Trophoblast cell (in vitro differentiated cells and primary cell): ENCODE measurements around the gene TNFRSF4.

Experiments
- DNase-seq, 2 donors: peaks; one replicate each; pipeline ENCODE4 v3.0.0-alpha.2; 2016
- H2AFZ ChIP-seq: 2 replicates; pipeline ENCODE4 v1.6.1; 2013; ENCODE audit warnings: low read length, moderate library complexity, mild to moderate bottlenecking; ENCODE audit not compliant: insufficient read depth, poor library complexity
- H2AK5ac ChIP-seq: 2 replicates; pipeline ENCODE4 v1.6.1; 2013; ENCODE audit warnings: mild to moderate bottlenecking, low read length
- H2BK120ac ChIP-seq: 2 replicates; pipeline ENCODE4 v1.6.1; 2013; ENCODE audit warnings: low read length, mild to moderate bottlenecking, moderate library complexity; ENCODE audit not compliant: insufficient read depth, poor library complexity
- H2BK12ac ChIP-seq: 2 replicates; pipeline ENCODE4 v1.6.1; 2013; ENCODE audit warnings: mild to moderate bottlenecking, low read length, moderate library complexity
- H2BK5ac ChIP-seq: 2 replicates; pipeline ENCODE4 v1.6.1; 2013; ENCODE audit warnings: low read length, low read depth, moderate library complexity, mild to moderate bottlenecking; ENCODE audit not compliant: poor library complexity
- H3K14ac ChIP-seq: 2 replicates; pipeline ENCODE4 v1.6.1; 2013; ENCODE audit warnings: mild to moderate bottlenecking, low read length
- H3K18ac ChIP-seq: 2 replicates; pipeline ENCODE4 v1.6.1; 2013; ENCODE audit warnings: mild to moderate bottlenecking, low read length
- H3K23ac ChIP-seq: 2 replicates; pipeline ENCODE4 v1.6.1; 2013; ENCODE audit warnings: low read length
- H3K27ac ChIP-seq: 2 replicates; pipeline ENCODE4 v1.5.1; 2013; ENCODE audit warnings: low read depth, mild to moderate bottlenecking, inconsistent platforms, low read length, moderate library complexity
- H3K27me3 ChIP-seq: 2 replicates; pipeline ENCODE4 v1.6.1; 2013; ENCODE audit warnings: inconsistent platforms, mild to moderate bottlenecking, low read length, moderate library complexity; ENCODE audit not compliant: insufficient read depth
- H3K36me3 ChIP-seq, 2 experiments: 1 replicate in 1 of 2; 2 replicates in 1 of 2; pipeline ENCODE4 v1.6.1; 2013; ENCODE audit warnings: low read length in 2 of 2, mild to moderate bottlenecking in 2 of 2, moderate library complexity in 1 of 2; ENCODE audit not compliant: insufficient read depth in 2 of 2, control insufficient read depth in 1 of 2
- H3K4ac ChIP-seq: 2 replicates; pipeline ENCODE4 v1.6.1; 2013; ENCODE audit warnings: low read depth, mild to moderate bottlenecking, low read length, moderate library complexity
- H3K4me1 ChIP-seq, 2 experiments: 1 replicate in 1 of 2; 2 replicates in 1 of 2; pipeline ENCODE4 v1.6.1; 2013; ENCODE audit warnings: low read length in 2 of 2, mild to moderate bottlenecking in 2 of 2, moderate library complexity in 1 of 2; ENCODE audit not compliant: insufficient read depth in 2 of 2, control insufficient read depth in 1 of 2
- H3K4me2 ChIP-seq: 2 replicates; pipeline ENCODE4 v1.6.1; 2013; ENCODE audit warnings: inconsistent platforms, mild to moderate bottlenecking, low read length, moderate library complexity
- H3K4me3 ChIP-seq: 2 replicates; pipeline ENCODE4 v1.5.1; 2013; ENCODE audit warnings: mild to moderate bottlenecking, low read depth, low read length, inconsistent platforms
- H3K79me1 ChIP-seq: one replicate; pipeline ENCODE4 v1.6.1; 2013; ENCODE audit warnings: low read length
- H3K79me2 ChIP-seq: 2 replicates; pipeline ENCODE4 v1.6.1; 2013; ENCODE audit warnings: low read length, mild to moderate bottlenecking; ENCODE audit not compliant: control insufficient read depth, insufficient read depth, poor library complexity
- H3K9ac ChIP-seq: 2 replicates; pipeline ENCODE4 v1.6.1; 2013; ENCODE audit warnings: mild to moderate bottlenecking, low read length
- H3K9me3 ChIP-seq: 2 replicates; pipeline ENCODE4 v1.6.1; 2013; ENCODE audit warnings: low read depth, mild to moderate bottlenecking, control low read depth, inconsistent platforms, low read length; ENCODE audit not compliant: insufficient read depth
- H4K12ac ChIP-seq: 2 replicates; pipeline ENCODE4 v1.6.1; 2013; ENCODE audit warnings: low read depth, mild to moderate bottlenecking, low read length, moderate library complexity
- H4K8ac ChIP-seq: 2 replicates; pipeline ENCODE4 v1.6.1; 2013; ENCODE audit warnings: low read depth, mild to moderate bottlenecking, low read length, moderate library complexity
- H4K91ac ChIP-seq: one replicate; pipeline ENCODE4 v1.6.1; 2013; ENCODE audit warnings: low read depth, mild to moderate bottlenecking, low read length, moderate library complexity
- WGBS: extraction: QIAGEN DNeasy Blood & Tissue Kit; methylation state at CpG from one replicate; pipeline ENCODE4 v1.1.7; 2013; ENCODE audit warnings: missing lambda C conversion rate; ENCODE audit not compliant: insufficient read length, insufficient coverage; ENCODE audit errors: extremely low coverage; 5-methylcytosine and 5-hydroxymethylcytosine counted together

TNFRSF4 gene

GRCh38 chr1:1173061-1173792 lies 40.7 kb downstream of the TNFRSF4 start:
- Histone ChIP-seq H4K8ac (no peak overlapping the region), H3K4me3 (no peak overlapping the region), H2BK120ac (no peak overlapping the region), H2AFZ (no peak overlapping the region), H3K36me3 (no peaks in the 10 kb centered on the region), H3K14ac (no peak overlapping the region), H3K4me1 (peaks cover 2 to 6% of the 10 kb centered on the region in 2 experiments), H3K9me3 (peaks cover 7% of the 10 kb centered on the region), H2BK12ac (no peak overlapping the region), H3K79me1 (no peaks in the 10 kb centered on the region), H3K4me2 (no peak overlapping the region), H3K23ac (no peak overlapping the region), H3K9ac (no peak overlapping the region), H3K27ac (no peak overlapping the region), H3K18ac (no peak overlapping the region), H2BK5ac (no peak overlapping the region), H3K27me3 (no peaks in the 10 kb centered on the region), H2AK5ac (no peak overlapping the region), H3K79me2 (no peaks in the 10 kb centered on the region), H4K91ac (no peak overlapping the region), H3K4ac (no peak overlapping the region), H4K12ac (no peak overlapping the region)
- WGBS: no CpG with 5 or more reads among the region's 32 CpGs
- DNase-seq: no peak

- no peak overlapping the region for H3K9ac ChIP-seq
- no peak for DNase-seq
- no peaks in the 10 kb centered on the region for H3K79me1 ChIP-seq
- no peak overlapping the region for H3K4me3 ChIP-seq
- H3K27ac ChIP-seq: no peak overlapping the region
- no peak overlapping the region for H4K12ac ChIP-seq
- WGBS: no CpG with 5 or more reads among the region's 33 CpGs
- H3K14ac ChIP-seq: no peak overlapping the region
- no peak overlapping the region for H4K8ac ChIP-seq
- peaks cover 10% of the 10 kb centered on the region for H3K9me3 ChIP-seq
- H3K36me3 ChIP-seq: no peaks in the 10 kb centered on the region
- no peak overlapping the region for H3K23ac ChIP-seq
- H3K27me3 ChIP-seq: no peaks in the 10 kb centered on the region
- H2BK120ac ChIP-seq: no peak overlapping the region
- no peak overlapping the region for H3K18ac ChIP-seq
- no peak overlapping the region for H2BK12ac ChIP-seq
- H2AFZ ChIP-seq: no peak overlapping the region
- H2BK5ac ChIP-seq: no peak overlapping the region
- H4K91ac ChIP-seq: no peak overlapping the region
- H3K79me2 ChIP-seq: no peaks in the 10 kb centered on the region
- no peak overlapping the region for H3K4ac ChIP-seq
- no peak overlapping the region for H3K4me2 ChIP-seq
- H2AK5ac ChIP-seq: no peak overlapping the region
- H3K4me1 ChIP-seq: peaks cover 2 to 3% of the 10 kb centered on the region in 2 experiments
Measured at GRCh38 chr1:1171546-1172340, 42.2 kb downstream of the TNFRSF4 start.

GRCh38 chr1:1171161-1171545 lies 42.8 kb downstream of the TNFRSF4 start:
- Histone ChIP-seq H3K4me1 (no peaks in the 10 kb centered on the region), H2BK5ac (no peak overlapping the region), H4K8ac (no peak overlapping the region), H2BK12ac (no peak overlapping the region), H3K79me1 (no peaks in the 10 kb centered on the region), H4K91ac (no peak overlapping the region), H3K4ac (no peak overlapping the region), H3K23ac (no peak overlapping the region), H3K9ac (no peak overlapping the region), H3K4me2 (no peak overlapping the region), H3K27ac (no peak overlapping the region), H3K4me3 (no peak overlapping the region), H2AK5ac (no peak overlapping the region), H3K18ac (no peak overlapping the region), H2BK120ac (no peak overlapping the region), H3K14ac (no peak overlapping the region), H3K36me3 (no peaks in the 10 kb centered on the region), H3K79me2 (no peaks in the 10 kb centered on the region), H4K12ac (no peak overlapping the region), H3K9me3 (peaks cover 10% of the 10 kb centered on the region), H2AFZ (no peak overlapping the region), H3K27me3 (no peaks in the 10 kb centered on the region)
- no CpG with 5 or more reads among the region's 12 CpGs for WGBS
- DNase-seq: no peak

- no peak overlapping the region for H3K4me3 ChIP-seq
- H3K27me3 ChIP-seq: no peaks in the 10 kb centered on the region
Measured at GRCh38 chr1:1170215-1171091, 43.5 kb downstream of the TNFRSF4 start.

More at GRCh38 chr1:1170215-1171091, 43.5 kb downstream of the TNFRSF4 start:
- Histone ChIP-seq H3K9me3 (peaks cover 5% of the 10 kb centered on the region), H3K4ac (no peak overlapping the region), H2BK5ac (no peak overlapping the region), H4K8ac (no peak overlapping the region), H3K23ac (no peak overlapping the region), H2AK5ac (no peak overlapping the region), H3K14ac (no peak overlapping the region), H3K79me2 (no peaks in the 10 kb centered on the region), H4K12ac (no peak overlapping the region), H3K36me3 (no peaks in the 10 kb centered on the region), H3K79me1 (no peaks in the 10 kb centered on the region), H3K9ac (no peak overlapping the region), H3K27ac (no peak overlapping the region), H3K4me1 (no peaks in the 10 kb centered on the region), H3K18ac (no peak overlapping the region), H3K4me2 (no peak overlapping the region), H2AFZ (no peak overlapping the region), H4K91ac (no peak overlapping the region), H2BK120ac (no peak overlapping the region), H2BK12ac (no peak overlapping the region)
- no CpG with 5 or more reads among the region's 26 CpGs for WGBS
- DNase-seq: no peak
